ENCODE data around the gene VSIG10.

DNA sequence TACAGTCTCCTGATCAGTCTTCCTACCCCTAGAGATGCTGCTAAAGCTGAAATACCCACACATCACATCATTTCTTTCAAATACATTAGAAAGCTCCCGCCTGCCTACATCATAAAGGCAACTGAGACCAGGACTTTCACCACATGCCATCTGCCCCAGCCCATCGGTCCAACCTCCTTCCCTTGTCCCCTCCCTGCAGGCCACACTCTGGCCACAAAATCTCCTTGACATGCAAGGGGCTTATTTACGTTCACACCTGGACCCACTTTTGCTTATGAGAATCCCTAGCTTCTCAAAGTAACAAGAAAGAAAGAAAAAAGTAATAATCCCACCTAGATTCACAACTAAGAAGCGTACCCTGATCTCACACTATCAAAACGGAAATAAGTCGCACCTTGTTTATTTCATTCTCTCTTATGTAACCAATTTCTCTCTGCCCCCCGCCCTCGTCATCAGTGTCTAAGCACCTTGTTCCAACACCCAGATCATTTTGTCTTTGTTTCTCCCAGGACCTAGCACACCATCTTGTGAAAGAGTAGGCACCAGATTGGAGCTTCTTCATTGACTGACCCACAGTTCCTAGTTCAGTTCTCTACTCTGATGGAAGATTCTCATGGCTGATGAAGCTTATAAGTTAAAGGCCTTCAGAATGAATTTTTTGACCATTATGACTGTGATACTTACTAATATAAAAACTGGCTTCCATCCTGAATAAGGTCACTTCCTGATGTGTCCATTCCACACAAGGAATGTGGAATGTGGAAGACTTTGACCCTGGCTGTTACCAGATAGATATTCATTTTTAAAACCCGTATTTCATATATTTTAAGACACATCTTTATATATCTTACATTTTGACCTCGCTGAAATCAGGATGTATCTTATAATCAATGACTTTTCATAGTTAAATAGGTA, 50.5 kb downstream of the VSIG10 start:
- no peak for TF ChIP-seq SIN3A (IDR thresholded peaks at IDR 0.05; ENCODE audit: borderline replicate concordance, low read depth, low read length)
- TF ChIP-seq MXI1 (IDR thresholded peaks at IDR 0.05; ENCODE audit: borderline replicate concordance, low read depth, low read length): no peak
- no peak for TF ChIP-seq ZBTB3 (CRISPR knock-in tag; IDR thresholded peaks at IDR 0.05; ENCODE audit: borderline replicate concordance, low read depth)
- TF ChIP-seq, protein P1, sequence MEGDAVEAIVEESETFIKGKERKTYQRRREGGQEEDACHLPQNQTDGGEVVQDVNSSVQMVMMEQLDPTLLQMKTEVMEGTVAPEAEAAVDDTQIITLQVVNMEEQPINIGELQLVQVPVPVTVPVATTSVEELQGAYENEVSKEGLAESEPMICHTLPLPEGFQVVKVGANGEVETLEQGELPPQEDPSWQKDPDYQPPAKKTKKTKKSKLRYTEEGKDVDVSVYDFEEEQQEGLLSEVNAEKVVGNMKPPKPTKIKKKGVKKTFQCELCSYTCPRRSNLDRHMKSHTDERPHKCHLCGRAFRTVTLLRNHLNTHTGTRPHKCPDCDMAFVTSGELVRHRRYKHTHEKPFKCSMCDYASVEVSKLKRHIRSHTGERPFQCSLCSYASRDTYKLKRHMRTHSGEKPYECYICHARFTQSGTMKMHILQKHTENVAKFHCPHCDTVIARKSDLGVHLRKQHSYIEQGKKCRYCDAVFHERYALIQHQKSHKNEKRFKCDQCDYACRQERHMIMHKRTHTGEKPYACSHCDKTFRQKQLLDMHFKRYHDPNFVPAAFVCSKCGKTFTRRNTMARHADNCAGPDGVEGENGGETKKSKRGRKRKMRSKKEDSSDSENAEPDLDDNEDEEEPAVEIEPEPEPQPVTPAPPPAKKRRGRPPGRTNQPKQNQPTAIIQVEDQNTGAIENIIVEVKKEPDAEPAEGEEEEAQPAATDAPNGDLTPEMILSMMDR (CRISPR knock-in tag; IDR thresholded peaks at IDR 0.05): no peak
- no peak for TF ChIP-seq MAFK (conservative IDR thresholded peaks at IDR 0.05 in 1 of 2, IDR thresholded peaks at IDR 0.05 in 1 of 2; ENCODE audit: low read length in 2 of 2)
- TF ChIP-seq RNF2 (conservative IDR thresholded peaks at IDR 0.05; ENCODE audit: low read depth): no peak
- TF ChIP-seq JUNB (CRISPR knock-in tag; IDR thresholded peaks at IDR 0.05; ENCODE audit: borderline replicate concordance): no peak
